D721Med (cell line): ENCODE measurements around the gene CKLF.

ENCODE experiments used
- DNase-seq: peaks from one replicate; pipeline ENCODE4 v3.0.0; 2011; ENCODE audit warnings: low spot score; ENCODE audit not compliant: insufficient read length
- FAIRE-seq: peaks from 2 replicates; lab custom pipeline; 2011; peaks lifted over from hg19 to GRCh38; lab: Jason Lieb, UNC
- CTCF ChIP-seq: IDR thresholded peaks from 2 replicates; pipeline ENCODE4 v1.5.1; 2012; ENCODE audit warnings: mild to moderate bottlenecking, control low read depth; ENCODE audit not compliant: insufficient read depth; ENCODE audit errors: missing control alignments

The CKLF gene

GRCh38 chr16:66596986-66597848 lies 44.8 kb downstream of the CKLF start:
- no peak for TF ChIP-seq CTCF
- no peak for FAIRE-seq
- DNase-seq = no peak

GRCh38 chr16:66598111-66598510 lies 45.7 kb downstream of the CKLF start:
- FAIRE-seq (no peak), DNase-seq (no peak)
- no peak for TF ChIP-seq CTCF

- FAIRE-seq (no peak), DNase-seq (no peak)
These were observed 47.4 kb downstream of the CKLF start for GRCh38 chr16:66599726-66600125.

GRCh38 chr16:66600477-66600876 lies 48.1 kb downstream of the CKLF start:
- DNase-seq (no peak), FAIRE-seq (no peak)
- TF ChIP-seq CTCF = no peak

More at GRCh38 chr16:66599726-66600125, 47.4 kb downstream of the CKLF start:
- TF ChIP-seq CTCF = no peak

DNA sequence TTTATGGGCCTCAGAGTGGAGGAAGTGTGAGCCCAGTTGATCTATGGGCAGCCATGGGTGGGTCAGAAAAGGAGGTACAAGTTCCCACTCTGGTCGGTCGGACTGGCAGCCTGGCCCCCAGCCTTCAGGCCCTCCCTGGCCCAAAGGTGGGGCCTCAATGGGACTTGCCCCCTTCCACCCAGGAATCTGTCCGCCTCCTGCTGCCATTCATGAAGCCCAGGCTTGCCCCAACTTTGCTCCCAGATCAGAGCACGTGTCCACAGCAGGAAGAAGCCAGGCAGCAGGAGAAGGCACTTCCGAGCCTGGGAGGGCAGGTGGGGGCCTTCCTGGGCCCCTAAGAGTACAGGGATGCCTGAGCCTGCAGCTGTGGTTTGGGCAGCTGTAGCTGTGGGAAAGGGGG lies 49.1 kb downstream of the CKLF start:
- DNase-seq (no peak), FAIRE-seq (no peak)
- no peak for TF ChIP-seq CTCF

DNA sequence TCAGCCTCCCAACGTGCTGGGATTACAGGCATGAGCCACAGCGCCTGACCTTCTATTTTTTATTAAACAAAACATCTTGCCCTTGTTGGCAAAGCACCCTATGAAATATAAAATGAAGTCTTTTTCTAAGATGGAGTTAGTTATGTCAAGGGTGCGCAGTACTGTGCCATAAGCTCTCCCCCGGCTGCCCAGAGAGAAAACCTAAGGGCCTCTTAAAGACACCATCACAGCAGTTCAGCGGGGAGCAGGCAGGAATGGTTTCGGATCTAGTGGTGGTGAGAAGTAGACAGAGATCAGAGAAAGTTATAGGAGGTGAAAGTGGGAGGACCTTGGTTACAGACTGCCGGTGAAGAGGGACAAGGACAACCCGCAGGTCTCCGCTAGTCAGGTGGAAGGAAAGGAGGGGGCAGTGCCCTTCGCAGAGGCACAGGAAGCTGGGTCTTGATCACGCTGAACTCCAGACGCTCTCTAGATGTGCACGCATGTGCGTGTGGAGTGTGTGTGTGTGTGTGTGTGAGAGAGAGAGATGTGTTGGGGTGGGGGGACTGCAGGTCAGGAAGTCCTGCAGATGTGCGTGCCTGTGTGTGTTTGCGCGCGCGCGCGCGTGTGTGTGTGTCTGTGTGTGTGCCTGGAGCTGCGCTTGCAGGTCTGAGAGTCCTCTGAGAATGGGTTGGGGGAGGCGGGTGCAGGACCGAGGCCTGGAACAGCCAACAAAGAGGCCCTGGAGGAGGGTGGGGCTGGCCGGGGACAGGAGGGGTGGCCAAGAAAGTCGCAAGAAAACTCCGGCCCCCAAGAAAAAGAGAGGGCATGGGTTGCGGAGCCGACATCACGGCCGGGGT lies 51.4 kb downstream of the CKLF start:
- FAIRE-seq (no peak), DNase-seq (peak; percentile 15)
- no peak for TF ChIP-seq CTCF
